Chondrocyte (in vitro differentiated cells): ENCODE data around the gene ELFN2. TPM values are rescaled to one million over a fixed set of nuclear protein-coding genes. Genes with fewer than 3 reads are reported as not detected.

Source experiments
- DNase-seq: peaks from one replicate; pipeline ENCODE4 v3.0.0; 2021; ENCODE audit warnings: mixed read lengths, low spot score
- H3K27ac Mint-ChIP-seq: one replicate; pipeline ENCODE4 v1.8.0; 2021; ENCODE audit warnings: mild to moderate bottlenecking, moderate library complexity, mixed read lengths; ENCODE audit not compliant: unreplicated experiment
- H3K27me3 Mint-ChIP-seq: 2 replicates; pipeline ENCODE4 v1.8.0; 2021; ENCODE audit warnings: low read depth, mixed read lengths
- H3K36me3 Mint-ChIP-seq: 2 replicates; pipeline ENCODE4 v1.8.0; 2021; ENCODE audit warnings: low read depth, mixed read lengths
- H3K4me1 Mint-ChIP-seq: 2 replicates; pipeline ENCODE4 v1.8.0; 2021; ENCODE audit warnings: low read depth, mild to moderate bottlenecking, mixed read lengths
- H3K4me3 Mint-ChIP-seq: one replicate; pipeline ENCODE4 v1.8.0; 2021; ENCODE audit warnings: mild to moderate bottlenecking, moderate library complexity, mixed read lengths; ENCODE audit not compliant: unreplicated experiment
- H3K9me3 Mint-ChIP-seq: 2 replicates; pipeline ENCODE4 v1.8.0; 2021; ENCODE audit warnings: low read depth, mixed read lengths
- CTCF ChIP-seq: fragments of 200-600 bp; sonication (generic); IDR thresholded peaks from 2 replicates; pipeline ENCODE4 v1.5.0; 2021; ENCODE audit warnings: antibody characterized with exemption, mild to moderate bottlenecking, moderate library complexity
- long read RNA-seq: library from polyadenylated mRNA; stranded (forward); transcript quantifications from one replicate; pipeline ENCODE4 v2.0.0, GENCODE V29; 2021
- total RNA-seq: library from RNA; stranded (reverse); gene quantifications from 3 replicates; pipeline ENCODE4 v1.2.1, GENCODE V29; 2021

Gene ELFN2, protein sequence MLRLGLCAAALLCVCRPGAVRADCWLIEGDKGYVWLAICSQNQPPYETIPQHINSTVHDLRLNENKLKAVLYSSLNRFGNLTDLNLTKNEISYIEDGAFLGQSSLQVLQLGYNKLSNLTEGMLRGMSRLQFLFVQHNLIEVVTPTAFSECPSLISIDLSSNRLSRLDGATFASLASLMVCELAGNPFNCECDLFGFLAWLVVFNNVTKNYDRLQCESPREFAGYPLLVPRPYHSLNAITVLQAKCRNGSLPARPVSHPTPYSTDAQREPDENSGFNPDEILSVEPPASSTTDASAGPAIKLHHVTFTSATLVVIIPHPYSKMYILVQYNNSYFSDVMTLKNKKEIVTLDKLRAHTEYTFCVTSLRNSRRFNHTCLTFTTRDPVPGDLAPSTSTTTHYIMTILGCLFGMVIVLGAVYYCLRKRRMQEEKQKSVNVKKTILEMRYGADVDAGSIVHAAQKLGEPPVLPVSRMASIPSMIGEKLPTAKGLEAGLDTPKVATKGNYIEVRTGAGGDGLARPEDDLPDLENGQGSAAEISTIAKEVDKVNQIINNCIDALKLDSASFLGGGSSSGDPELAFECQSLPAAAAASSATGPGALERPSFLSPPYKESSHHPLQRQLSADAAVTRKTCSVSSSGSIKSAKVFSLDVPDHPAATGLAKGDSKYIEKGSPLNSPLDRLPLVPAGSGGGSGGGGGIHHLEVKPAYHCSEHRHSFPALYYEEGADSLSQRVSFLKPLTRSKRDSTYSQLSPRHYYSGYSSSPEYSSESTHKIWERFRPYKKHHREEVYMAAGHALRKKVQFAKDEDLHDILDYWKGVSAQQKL
- 0.65 to 1.2 TPM (median 1.1 TPM) in 3 replicates for total RNA-seq
- long read RNA-seq = 0 reads

DNA sequence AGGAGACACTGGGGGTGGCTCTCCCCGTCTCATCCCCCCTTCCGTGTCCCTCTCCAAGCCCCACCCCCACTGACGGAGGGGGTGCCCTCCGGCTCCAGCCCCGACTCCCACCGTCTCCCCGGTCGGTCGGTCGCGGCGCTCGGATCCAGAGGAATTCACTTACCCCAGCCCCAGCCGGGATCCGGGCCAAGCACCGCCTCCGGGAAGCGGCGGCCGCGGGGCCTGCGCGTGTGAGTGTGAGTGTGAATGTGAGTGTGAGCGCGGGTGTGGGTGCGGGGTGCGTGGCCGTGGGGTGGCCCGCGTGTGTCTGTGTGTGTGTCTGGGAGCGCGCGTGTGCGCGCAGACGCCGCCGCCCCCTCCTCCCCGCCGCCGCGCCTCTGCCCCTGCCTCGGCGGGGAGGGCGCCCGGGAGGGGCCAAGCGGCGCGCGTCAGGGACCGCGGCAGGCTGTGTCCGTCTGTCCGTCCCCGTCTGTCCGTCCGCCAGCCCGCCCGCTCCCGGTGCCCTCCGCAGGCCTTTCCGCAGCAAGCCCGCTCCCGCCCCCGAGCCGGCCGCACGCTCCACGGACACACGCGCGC lies at the start of gene ELFN2:
ELFN2 (minus strand) TSS at position 345 of the 576 bp plus-strand sequence. CDS start 51,945 bp downstream, outside the sequence.
- TF ChIP-seq CTCF = no peak
- Mint-ChIP-seq H3K9me3 (no peaks in the 10 kb centered on the region), H3K27me3 (peaks cover 8% of the 10 kb centered on the region), H3K4me3 (peak within 1 kb of the TSS; percentile 66), H3K4me1 (peaks cover 31% of the 10 kb centered on the region), H3K27ac (no peak within 1 kb of the TSS), H3K36me3 (no peaks in the 10 kb centered on the region)
- no peak for DNase-seq

DNA sequence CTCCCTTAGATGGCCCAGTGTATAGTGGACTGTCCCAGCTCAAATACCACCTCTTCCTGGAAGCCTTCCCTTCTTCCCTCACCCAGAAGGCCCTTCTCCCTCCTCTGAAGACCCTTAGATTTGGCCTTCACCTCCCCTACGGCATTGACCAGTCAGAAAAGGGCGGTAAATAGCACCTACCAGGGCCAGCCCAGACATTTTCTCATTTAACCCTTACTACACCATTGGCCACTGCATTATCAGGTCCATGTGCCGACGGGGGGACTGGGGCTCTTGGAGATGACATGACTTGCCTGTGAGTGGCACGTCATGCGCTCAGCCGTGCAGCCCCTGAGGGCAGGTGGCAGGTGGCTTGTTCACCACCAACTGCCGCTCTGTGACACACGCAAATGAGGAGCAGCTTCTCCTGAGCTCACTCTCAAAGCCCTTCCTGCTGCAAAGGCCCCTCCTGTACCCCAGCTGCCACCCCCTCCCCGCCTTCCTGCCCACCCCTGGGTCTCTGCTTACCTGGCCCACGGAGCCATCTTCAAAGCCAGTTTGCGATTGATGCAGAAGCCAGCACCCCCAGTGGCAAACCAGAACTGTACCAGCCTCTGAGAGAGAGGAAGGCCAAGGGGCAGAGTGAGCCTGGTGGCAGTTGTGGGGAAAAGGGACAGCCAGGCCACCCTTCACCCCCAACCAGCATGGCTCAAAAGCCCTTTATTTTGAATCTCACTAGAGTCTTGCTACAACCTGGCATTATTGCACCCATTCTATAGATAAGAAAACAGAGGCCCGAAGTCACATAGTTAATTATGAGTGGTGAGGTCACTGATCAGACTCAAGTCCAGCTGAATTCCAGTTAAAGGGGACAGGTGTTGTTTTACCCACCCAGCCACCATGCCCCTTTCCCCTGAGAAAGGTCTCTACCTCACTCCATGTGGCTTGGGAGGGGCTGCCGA lies 49.4 kb upstream of the ELFN2 start:
- DNase-seq = no peak
- no peak overlapping the region for H3K4me3 Mint-ChIP-seq
- H3K27me3 Mint-ChIP-seq = peaks cover 6% of the 10 kb centered on the region
- H3K27ac Mint-ChIP-seq = no peak overlapping the region
- H3K9me3 Mint-ChIP-seq = no peaks in the 10 kb centered on the region
- no peak for TF ChIP-seq CTCF
- H3K36me3 Mint-ChIP-seq = no peaks in the 10 kb centered on the region
- H3K4me1 Mint-ChIP-seq = no peaks in the 10 kb centered on the region

GRCh38 chr22:37474447-37475090 lies 47.3 kb upstream of the ELFN2 start:
- no peaks in the 10 kb centered on the region for H3K4me1 Mint-ChIP-seq
- no peak overlapping the region for H3K27ac Mint-ChIP-seq
- no peaks in the 10 kb centered on the region for H3K36me3 Mint-ChIP-seq
- no peak overlapping the region for H3K4me3 Mint-ChIP-seq
- no peaks in the 10 kb centered on the region for H3K9me3 Mint-ChIP-seq
- TF ChIP-seq CTCF = no peak
- DNase-seq = no peak
- H3K27me3 Mint-ChIP-seq = peaks cover 10% of the 10 kb centered on the region

DNA sequence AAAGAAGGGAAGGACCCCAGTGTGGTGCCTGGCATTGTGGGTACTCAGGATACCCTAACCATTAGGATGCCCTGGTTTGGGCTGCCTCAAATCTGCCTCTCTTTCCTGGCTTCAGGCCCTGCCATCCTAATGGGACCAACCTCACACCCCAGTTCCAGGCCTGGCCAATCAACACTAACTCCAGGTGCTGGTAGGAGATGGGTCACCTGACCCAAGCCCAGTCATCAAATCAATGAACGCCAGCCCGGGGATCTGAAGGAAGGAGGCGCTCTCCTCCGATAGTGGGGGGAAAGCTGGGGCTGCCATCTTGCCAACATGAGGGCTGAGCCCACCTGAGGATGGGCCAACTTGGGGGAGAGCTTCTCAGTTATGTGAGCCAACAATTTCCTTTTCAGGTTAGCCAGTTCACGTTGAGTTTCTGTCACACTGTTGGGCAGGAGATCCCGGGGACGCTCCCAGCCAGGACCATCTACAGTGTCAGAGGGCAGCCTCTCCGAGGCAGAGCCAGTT lies 46.2 kb upstream of the ELFN2 start:
- Mint-ChIP-seq H3K4me1 (no peaks in the 10 kb centered on the region), H3K27me3 (peaks cover 13% of the 10 kb centered on the region), H3K4me3 (no peak overlapping the region), H3K9me3 (no peaks in the 10 kb centered on the region), H3K36me3 (no peaks in the 10 kb centered on the region), H3K27ac (no peak overlapping the region)
- no peak for DNase-seq
- TF ChIP-seq CTCF = no peak
